Fibroblast of villous mesenchyme (primary cell): ENCODE results near the gene MSRB1. TPM values are rescaled to one million over a fixed set of nuclear protein-coding genes. Genes with fewer than 3 reads are reported as not detected.
"Not testable (repeated sequence)": the region's sequence is repeated elsewhere in the genome, so short reads cannot be mapped to it uniquely, and the experiment has no call there.

Experiments used
- DNase-seq: peaks from one replicate; pipeline ENCODE4 v3.0.0-alpha.2; 2010; ENCODE audit warnings: low read depth
- H3K4me3 ChIP-seq: 2 replicates; pipeline ENCODE4 v1.5.1; 2011; ENCODE audit warnings: low read depth, mild to moderate bottlenecking, low read length
- total RNA-seq: library from RNA; depleted of rRNA; stranded (reverse); fragments of >200 nt; gene quantifications from 2 replicates; pipeline ENCODE4 v1.2.3, GENCODE V29; 2012
- TF ChIP-seq, protein P1 (sequence below): IDR thresholded peaks from 2 replicates; pipeline ENCODE4 v1.5.1; 2012; ENCODE audit warnings: low read depth, mild to moderate bottlenecking, low read length; ENCODE audit not compliant: insufficient read depth

The MSRB1 gene
- total RNA-seq, 1 donor = 14.2 TPM

DNA sequence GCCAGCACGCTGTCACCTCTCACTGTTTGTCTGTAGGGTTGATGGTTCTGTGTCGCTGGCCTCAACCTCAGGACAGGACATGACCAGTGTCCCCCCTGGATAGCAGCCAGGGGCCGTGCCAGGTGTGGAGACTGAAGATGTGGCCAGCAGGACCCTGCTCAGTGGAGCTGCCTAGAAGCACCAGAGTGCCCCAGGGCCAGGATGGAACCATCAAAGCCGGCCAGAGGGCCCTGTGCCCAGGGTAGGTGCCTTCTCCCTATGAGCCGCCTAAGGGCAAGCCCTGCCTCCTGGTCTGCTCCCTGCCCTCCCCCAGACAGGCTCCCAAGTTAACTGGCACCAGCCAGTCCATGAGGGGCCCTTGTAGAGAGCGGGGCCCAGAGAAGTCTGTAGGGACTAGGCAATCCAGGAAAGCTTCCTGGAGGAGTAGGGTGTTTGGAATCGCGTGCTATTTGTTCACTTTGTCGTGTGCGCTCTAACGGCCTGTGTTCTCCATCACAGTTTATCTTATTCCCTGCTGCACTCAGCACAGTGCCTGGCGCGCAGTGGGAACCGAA is 15.8 kb upstream of the MSRB1 start:
- TF ChIP-seq, protein P1, sequence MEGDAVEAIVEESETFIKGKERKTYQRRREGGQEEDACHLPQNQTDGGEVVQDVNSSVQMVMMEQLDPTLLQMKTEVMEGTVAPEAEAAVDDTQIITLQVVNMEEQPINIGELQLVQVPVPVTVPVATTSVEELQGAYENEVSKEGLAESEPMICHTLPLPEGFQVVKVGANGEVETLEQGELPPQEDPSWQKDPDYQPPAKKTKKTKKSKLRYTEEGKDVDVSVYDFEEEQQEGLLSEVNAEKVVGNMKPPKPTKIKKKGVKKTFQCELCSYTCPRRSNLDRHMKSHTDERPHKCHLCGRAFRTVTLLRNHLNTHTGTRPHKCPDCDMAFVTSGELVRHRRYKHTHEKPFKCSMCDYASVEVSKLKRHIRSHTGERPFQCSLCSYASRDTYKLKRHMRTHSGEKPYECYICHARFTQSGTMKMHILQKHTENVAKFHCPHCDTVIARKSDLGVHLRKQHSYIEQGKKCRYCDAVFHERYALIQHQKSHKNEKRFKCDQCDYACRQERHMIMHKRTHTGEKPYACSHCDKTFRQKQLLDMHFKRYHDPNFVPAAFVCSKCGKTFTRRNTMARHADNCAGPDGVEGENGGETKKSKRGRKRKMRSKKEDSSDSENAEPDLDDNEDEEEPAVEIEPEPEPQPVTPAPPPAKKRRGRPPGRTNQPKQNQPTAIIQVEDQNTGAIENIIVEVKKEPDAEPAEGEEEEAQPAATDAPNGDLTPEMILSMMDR = no peak
- no peak for DNase-seq
- H3K4me3 ChIP-seq = peak overlapping the region; percentile 0

DNA sequence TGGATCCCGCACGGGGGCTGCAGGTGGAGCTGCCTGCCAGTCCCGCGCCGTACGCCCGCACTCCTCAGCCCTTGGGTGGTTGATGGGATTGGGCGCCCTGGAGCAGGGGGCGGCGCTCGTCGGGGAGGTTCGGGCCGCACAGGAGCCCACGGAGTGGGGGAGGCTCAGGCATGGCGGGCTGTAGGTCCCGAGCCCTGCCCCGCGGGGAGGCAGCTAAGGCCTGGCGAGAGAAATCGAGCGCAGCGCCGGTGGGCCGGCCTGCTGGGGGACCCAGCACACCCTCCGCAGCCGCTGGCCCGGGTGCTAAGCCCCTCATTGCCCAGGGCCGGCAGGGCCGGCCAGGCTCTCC is 15.1 kb upstream of the MSRB1 start:
- DNase-seq, H3K4me3 ChIP-seq: not testable (repeated sequence)

DNA sequence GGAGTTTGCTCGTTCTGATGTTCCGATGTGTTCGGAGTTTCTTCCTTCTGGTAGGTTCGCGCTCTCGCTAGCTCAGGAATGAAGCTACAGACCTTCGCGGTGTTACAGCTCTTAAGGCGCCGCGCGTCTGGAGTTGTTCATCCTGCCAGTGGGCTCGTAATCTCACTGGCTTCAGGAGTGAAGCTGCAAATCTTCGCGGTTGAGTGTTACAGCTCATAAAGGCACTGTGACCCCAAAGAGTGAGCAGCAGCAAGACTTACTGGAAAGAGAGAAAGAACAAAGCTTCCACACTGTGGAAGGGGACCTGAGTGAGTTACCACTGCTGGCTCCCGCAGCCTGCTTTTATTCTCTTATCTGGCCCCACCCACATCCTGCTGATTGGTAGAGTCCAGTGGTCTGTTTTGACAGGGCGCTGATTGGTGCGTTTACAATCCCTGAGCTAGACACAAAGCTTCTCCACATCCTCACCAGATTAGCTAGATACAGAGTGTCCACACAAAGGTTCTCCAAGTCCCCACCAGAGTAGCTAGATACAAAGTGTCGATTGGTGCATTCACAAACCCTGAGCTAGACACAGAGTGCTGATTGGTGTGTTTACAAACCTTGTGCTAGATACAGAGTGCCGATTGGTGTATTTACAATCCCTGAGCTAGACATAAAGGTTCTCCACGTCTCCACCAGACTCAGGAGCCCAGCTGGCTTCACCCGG is 14.6 kb upstream of the MSRB1 start:
- not testable (repeated sequence) for DNase-seq, H3K4me3 ChIP-seq

DNA sequence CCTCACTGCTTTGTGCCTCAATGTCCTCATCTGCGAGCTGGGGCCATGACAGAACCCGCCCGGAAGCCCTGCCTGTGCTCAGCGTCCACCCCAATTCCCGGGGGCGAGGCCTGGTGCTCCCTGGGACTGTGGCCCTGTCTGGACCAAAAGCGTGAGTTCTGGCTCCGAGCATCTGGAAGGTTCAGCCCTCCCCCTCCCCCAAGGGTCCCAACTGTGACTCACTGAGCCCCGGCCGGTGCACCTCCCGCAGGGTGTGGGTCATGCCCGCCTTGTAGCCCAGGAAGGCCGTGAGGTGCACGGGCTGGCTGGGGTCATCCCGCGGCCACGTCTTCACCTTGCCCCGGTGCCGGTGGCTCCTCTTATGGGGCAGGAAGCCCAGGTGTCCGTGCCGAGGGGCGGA is 10.7 kb upstream of the MSRB1 start:
- no peak for DNase-seq
- no peak overlapping the region for H3K4me3 ChIP-seq
- TF ChIP-seq, protein P1 = no peak

DNA sequence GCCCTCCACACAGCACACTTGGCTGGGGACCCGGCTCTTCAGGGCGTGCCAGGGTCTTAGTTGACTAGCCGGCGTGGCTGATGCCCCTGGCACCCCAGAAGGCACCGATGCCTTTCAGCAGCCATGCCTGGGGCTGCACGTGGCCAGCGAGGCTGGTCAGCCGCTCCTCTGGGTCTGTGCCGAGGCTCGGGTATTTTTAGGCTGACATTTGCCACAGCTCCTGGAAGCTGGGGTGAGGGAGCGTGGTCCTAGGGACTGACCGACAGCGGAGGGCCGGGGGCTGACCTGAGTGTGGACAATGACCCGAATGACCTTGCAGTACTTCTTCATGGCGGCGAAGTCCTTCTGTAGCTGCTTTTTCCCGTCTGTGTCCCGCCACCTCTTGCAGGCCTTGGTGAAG is 7.6 kb upstream of the MSRB1 start:
- TF ChIP-seq, protein P1 = no peak
- no peak overlapping the region for H3K4me3 ChIP-seq
- DNase-seq = no peak

DNA sequence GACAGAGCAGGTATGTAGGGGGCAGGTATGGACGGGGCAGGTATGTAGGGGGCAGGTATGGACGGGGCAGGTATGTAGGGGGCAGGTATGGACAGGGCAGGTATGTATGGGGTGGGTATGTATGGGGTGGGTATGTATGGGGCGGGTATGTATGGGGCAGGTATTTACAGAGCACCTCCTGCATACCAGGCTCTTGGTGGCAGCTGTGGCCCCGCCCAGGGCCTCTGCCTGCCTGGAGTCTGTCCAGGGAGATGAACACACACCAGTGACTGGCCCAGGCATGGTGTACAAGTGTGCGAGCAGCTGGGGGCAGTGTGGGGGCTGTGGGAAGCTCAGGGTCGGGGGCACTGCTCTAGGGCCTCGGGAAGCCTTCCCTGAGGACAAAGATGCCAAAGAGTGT is 7.0 kb upstream of the MSRB1 start:
- H3K4me3 ChIP-seq = no peak overlapping the region
- no peak for DNase-seq
- TF ChIP-seq, protein P1 = no peak

DNA sequence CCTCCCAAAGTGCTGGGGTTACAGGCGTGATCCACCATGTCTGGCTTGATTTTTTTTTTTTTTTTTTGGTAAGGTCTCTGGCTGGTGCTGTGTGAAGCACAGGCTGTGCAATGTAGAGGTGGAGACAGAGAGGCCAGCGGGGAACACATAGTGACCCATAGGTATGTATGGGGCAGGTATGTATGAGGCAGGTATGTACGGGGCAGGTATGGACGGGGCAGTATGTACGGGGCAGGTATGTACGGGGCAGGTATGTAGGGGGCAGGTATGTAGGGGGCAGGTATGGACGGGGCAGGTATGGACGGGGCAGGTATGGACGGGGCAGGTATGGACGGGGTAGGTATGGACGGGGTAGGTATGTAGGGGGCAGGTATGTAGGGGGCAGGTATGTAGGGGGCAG is 6.5 kb upstream of the MSRB1 start:
- DNase-seq = no peak
- TF ChIP-seq, protein P1 = no peak
- no peak overlapping the region for H3K4me3 ChIP-seq

DNA sequence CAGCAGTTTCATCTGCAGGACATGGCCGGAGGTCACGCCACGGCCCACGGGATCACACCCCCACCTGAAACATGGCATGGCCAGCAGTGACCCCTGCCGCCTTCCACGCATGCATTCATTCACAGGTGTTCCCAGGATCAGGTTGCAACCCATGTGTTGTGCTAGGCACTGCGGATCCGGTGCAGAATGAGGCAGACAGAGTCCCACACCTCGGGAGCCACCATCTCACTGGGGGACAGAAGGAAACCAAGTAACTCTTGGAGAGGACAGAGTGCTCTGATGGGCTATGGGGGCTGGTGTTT is 4.3 kb upstream of the MSRB1 start:
- no peak overlapping the region for H3K4me3 ChIP-seq
- TF ChIP-seq, protein P1 = no peak
- DNase-seq = no peak
